ENCODE measurements around the gene PIBF1.
"Not testable (repeated sequence)": the region's sequence is repeated elsewhere in the genome, so short reads cannot be mapped to it uniquely, and the experiment has no call there.

The PIBF1 gene

GRCh38 chr13:72931311-72931710 lies 149.4 kb downstream of the PIBF1 start:
- no peak for DNase-seq

DNA sequence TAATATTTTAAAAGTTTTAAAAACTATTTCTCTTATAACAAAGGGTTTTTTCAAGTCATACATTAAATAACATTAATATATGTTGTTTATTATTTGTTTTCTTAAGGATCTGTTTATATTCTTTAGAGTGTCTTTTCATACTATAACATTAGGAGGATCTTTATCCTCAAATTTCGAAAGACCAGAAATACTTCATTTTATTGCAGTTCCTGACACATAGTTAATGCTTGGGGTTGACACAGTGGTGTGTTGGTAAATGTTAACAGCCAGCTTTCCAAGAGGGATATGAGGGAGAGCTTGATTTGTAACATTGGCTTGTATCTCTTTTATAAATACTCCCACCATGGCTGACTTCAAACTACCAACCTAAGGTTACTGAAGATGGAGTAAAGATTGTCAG lies 150.3 kb downstream of the PIBF1 start:
- DNase-seq, result no peak

DNA sequence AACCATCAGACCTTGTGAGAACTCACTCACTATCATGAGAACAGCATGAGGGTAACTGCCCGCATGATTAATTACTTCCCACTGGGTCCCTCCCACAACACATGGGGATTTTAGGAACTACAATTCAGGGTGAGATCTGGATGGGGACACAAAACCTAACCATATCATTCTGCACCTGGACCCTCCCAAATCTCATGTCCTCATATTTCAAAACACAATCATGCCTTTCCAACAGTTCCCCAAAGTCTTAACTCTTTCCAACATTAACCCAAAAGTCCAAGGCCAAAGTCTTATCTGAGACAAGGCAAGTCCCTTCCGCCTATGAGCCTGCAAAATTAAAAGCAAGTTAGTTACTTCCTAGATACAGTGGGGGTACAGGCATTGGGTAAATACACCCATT lies 164.3 kb downstream of the PIBF1 start:
- DNase-seq, result not testable (repeated sequence)

DNA sequence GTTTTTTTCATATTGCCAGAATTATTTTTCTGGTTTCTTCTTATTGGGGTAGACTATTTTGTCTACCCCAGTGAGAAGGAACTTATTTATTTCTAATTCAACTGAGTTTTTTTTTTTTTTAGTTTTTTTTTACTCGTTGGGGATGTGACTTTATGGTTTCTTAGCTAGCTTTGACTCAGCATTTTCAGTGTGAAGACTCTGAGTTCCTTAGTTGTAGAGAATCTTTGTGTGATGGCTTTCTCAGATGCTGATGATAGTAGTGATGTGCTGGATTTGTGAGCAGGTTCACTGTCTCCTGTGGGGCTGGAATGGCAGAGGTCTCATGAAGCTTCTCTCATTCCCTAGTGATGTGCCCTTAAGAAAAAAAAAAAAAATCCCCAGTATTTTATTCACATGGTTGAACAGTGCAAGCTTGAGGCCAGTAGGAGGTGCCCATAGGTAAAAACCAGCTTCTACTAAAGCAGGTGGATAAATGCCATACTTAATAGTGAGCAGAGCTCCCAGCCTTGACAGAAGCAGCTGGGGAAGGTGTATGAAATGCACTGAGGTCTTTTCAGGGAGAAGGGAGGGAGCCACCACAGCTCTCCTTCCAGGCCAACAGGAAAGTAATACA lies 170.7 kb downstream of the PIBF1 start:
- DNase-seq, result no peak

GRCh38 chr13:72953391-72953965 lies 171.5 kb downstream of the PIBF1 start:
- no peak for DNase-seq

GRCh38 chr13:72959643-72960042 lies 177.7 kb downstream of the PIBF1 start:
- no peak for DNase-seq

- no peak for DNase-seq
Observed at GRCh38 chr13:72960114-72960513, 178.2 kb downstream of the PIBF1 start.

DNA sequence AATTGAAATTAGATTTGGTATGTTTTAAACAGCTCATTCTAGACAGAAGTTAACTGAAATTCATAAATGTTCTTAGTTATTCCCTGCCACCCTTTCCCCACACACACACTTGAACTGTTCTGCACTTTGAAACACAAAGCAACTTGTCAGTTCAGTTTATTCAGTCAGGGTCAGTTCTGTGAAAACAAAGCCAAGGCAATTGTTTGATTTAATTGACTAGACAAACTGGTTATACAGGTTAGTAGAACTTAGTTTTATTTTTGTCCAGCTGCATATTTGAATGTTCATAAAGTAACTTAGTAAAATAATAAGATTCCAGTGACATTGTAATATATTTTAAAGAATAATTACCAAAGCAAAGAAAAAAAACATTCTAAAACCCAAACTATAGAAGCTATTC lies 178.6 kb downstream of the PIBF1 start:
- no peak for DNase-seq

DNA sequence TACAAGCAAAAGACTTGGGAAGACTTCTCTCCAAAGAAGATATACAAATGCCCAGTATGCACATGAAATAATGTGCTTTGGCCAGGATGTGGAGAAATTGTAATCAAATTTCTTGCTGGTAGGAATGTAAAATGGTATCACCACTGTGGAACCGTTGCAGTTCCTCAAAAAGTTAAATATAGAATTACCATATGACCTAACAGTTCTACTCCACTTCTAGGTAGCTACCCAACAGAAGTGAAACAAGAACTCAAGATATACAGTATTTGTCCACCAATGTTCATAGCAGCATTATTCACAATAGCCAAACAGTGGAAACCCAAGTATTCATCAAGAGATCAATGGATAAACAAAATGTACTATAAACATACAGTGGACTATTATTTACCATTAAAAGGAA lies 181.8 kb downstream of the PIBF1 start:
- DNase-seq, result peak; percentile 24 to 36

GRCh38 chr13:72970301-72970880 lies 188.5 kb downstream of the PIBF1 start:
- DNase-seq, result no peak

DNA sequence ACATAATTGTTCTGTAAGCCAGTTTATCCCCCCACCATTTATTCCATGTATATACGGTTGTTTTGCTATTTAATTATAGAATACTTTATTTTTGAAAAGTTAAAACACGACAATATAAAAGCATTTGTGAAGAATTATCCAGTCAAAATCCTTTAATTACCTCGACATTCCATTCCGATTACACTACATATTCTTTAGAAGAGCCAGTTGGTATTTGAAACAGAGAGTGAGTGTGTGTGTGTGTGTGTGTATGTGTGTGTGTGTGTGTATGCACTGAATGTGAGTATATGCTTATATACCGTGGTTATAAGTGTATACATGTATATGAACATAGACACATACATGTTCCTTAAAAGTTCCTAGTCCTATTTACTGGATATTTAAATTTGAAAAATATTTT lies 189.0 kb downstream of the PIBF1 start:
- DNase-seq, result no peak

- DNase-seq, result no peak
Observed at GRCh38 chr13:72973234-72973633, 191.3 kb downstream of the PIBF1 start.

- no peak for DNase-seq
Observed at GRCh38 chr13:72983085-72983768, 201.3 kb downstream of the PIBF1 start.

DNA sequence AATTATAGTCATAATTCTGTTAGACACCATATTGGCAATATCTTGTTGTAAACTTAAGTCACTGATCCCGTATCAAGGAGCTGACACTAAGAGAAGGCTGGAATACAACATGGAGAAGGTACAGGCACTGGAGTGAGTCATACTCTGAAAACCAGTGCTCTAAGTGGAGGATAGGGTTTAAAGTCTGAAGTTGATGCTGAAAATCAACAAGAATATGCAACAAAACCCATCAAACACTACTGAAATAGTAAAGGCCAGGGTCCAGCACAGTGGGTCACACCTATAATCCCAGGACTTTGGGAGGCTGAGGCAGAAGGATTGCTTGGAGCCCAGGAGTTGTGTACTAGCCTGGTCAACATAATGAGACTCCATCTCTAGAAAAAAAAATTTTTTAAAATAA lies 203.7 kb downstream of the PIBF1 start:
- DNase-seq, result no peak

GRCh38 chr13:72986197-72986596 lies 204.3 kb downstream of the PIBF1 start:
- no peak for DNase-seq

DNA sequence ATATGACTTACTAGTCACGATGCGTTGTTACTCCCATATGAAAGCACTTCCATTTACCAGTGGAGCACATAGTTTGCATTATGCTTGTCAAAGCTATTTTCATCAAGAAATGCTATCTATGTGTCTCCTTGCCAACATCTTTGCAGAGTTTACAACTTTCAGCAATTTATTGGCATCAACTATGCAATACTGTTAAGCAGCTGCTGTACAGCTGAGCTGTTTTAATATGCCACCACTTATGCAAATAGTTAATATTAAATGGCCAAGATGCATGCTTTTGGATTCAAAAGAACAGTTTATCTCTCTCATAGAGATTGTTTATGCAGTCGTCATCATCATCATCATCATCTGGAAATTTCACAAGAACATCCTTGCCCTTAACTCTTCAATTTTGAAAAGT lies 209.0 kb downstream of the PIBF1 start:
- DNase-seq, result no peak

DNA sequence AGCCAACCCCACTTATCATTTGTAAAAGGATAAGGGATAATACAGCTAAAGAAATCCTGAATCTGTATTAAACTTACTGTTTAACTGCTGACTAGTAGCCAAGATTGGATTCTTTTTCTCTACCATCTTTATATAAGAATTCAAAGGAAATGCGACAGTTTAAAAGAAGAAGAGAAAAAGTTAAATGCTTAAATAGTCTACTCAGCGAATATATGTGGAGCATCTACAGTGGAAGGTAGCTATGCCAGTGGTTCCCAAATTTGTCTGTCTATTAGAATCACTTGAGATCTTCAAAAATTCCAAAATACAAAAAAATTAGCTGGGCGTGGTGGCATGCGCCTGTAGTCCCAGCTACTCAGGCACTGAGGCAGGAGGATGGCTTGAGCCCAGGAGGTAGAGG lies 216.1 kb downstream of the PIBF1 start:
- DNase-seq, result no peak

GRCh38 chr13:73000027-73000674 lies 218.2 kb downstream of the PIBF1 start:
- DNase-seq, result peak; percentile 78 to 79

GRCh38 chr13:73001971-73002370 lies 220.0 kb downstream of the PIBF1 start:
- DNase-seq, result no peak

DNA sequence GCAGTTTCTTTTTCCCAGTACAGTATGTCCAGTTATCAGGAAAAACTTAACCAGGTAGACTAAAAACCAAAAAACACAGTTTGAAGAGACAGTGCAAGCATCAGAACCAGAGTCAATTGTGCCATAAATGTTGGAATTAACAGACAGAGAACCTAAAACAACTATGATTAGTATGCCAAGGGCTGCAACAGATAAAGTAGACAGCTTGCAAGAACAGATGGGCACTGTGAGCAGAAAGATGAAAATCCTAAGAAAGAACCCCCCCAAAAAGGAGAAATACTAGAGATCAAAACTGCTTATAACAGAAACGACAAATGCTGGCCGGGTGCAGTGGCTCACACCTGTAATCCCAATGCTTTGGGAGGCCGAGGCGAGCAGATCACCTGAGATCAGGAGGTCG lies 229.8 kb downstream of the PIBF1 start:
- DNase-seq, result no peak

DNA sequence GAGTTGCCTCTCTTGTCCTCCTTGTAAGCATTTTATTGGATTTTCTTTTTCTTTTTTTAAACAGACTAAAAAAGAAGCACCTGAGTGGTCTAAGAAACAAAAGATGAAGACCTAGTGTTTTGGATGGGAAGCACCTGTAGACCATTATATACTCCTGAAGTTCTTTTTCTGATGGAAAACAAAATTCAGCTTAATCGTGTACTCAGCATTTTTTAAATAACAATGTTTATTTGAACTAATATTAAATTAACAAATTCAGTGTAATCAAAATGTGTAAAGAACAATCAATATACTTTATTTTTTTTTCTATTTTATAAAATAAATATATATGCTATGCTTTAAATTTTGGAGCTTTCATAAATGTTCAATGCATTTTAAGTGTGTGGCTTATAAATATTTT lies 233.9 kb downstream of the PIBF1 start:
- no peak for DNase-seq

DNA sequence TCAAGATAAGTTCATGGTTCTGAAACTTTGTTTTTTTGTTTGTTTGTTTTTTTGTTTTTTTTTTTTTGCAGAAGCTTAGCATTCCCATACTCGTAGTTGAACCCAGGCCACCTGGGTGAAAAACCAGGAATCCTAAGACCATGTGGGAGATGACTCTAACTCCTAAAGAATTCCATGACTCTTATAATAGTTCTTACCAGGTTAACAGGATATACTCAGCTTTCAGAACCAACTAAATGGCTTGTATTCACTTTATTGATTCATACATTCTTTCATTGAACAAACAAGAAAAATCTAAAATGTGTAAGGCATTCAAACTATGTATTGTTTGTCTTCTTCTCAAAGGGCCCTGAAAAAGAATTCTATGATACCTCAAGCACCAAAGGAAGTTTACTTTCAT lies 236.4 kb downstream of the PIBF1 start:
- DNase-seq, result no peak

GRCh38 chr13:73025217-73026012 lies 243.5 kb downstream of the PIBF1 start:
- DNase-seq, result no peak

All from Kasumi-1 (cell line).